Measurements from ENCODE around the gene HLA-E. TPM values are rescaled to one million over a fixed set of nuclear protein-coding genes. Genes with fewer than 3 reads are reported as not detected.

HLA-E gene
- total and polyA plus RNA-seq, 10 of the 15 experiments (the other 5 are each of a cell fraction or from before 2014, with no cell fraction given) = 35.1 to 483 (median 267) TPM

- TF ChIP-seq CUX1 (IDR thresholded peaks at IDR 0.05; ENCODE audit: insufficient replicate concordance, low read depth, low read length) (no peak), LARP7 (IDR thresholded peaks at IDR 0.05) (no peak), ZBTB11 (CRISPR knock-in tag; IDR thresholded peaks at IDR 0.05) (no peak), CHD1 (IDR thresholded peaks at IDR 0.05; ENCODE audit: low read depth, low read length) (no peak), GATAD2B (conservative IDR thresholded peaks at IDR 0.05; ENCODE audit: low read depth) (no peak), SKIL (IDR thresholded peaks at IDR 0.05; ENCODE audit: low read depth, poor library complexity, severe bottlenecking) (no peak), RB1 (IDR thresholded peaks at IDR 0.05; ENCODE audit: borderline replicate concordance) (no peak), HDAC2 (IDR thresholded peaks at IDR 0.05) (no peak), RCOR1 (conservative IDR thresholded peaks at IDR 0.05; ENCODE audit: low read depth, low read length) (no peak), ATF2 (IDR thresholded peaks at IDR 0.05; ENCODE audit: low read length) (no peak), FOXK2 (IDR thresholded peaks at IDR 0.05) (no peak)
Observed at GRCh38 chr6:30444451-30444742, 44.9 kb upstream of the HLA-E start (continued).

Measured in GM12878 (cell line).